ENCODE measurements around the gene DLGAP1. TPM values are rescaled to one million over a fixed set of nuclear protein-coding genes. Genes with fewer than 3 reads are reported as not detected.

DLGAP1 gene
- total and polyA plus RNA-seq, 2 experiments from 2014 or later = 3.1 to 6.5 TPM

GRCh38 chr18:4125627-4126230 is 329.4 kb downstream of the DLGAP1 start:
- H3K27ac ChIP-seq = no peak overlapping the region
- H3K9me3 ChIP-seq (ENCODE audit: low read depth) = no peaks in the 10 kb centered on the region
- H3K4me1 ChIP-seq (ENCODE audit: insufficient read depth) = peaks cover 8% of the 10 kb centered on the region
- H2AFZ ChIP-seq = no peak overlapping the region
- H3K36me3 ChIP-seq (replicated peaks; ENCODE audit: insufficient read depth, low read depth) = no peaks in the 10 kb centered on the region
- H3K4me3 ChIP-seq = no peak overlapping the region
- no peak overlapping the region for H3K4me2 ChIP-seq
- H4K20me1 ChIP-seq (ENCODE audit: insufficient read depth, poor library complexity, severe bottlenecking) = no peaks in the 10 kb centered on the region
- no peaks in the 10 kb centered on the region for H3K79me2 ChIP-seq
- H3K27me3 ChIP-seq = no peaks in the 10 kb centered on the region
- 75% methylated on average over 6 of the region's 6 CpGs for WGBS (ENCODE audit: low lambda C conversion rate, missing lambda C conversion rate)
- no peak for TF ChIP-seq EZH2phosphoT487 (IDR thresholded peaks at IDR 0.05; ENCODE audit: low read depth, severe bottlenecking, unreplicated experiment)
- no peaks in the 10 kb centered on the region for H3K9me2 ChIP-seq (replicated peaks; ENCODE audit: insufficient read depth)
- no peak for DNase-seq (ENCODE audit: low spot score)

- H3K4me2 ChIP-seq = no peak overlapping the region
- H3K4me1 ChIP-seq (ENCODE audit: insufficient read depth) = peaks cover 8% of the 10 kb centered on the region
- TF ChIP-seq EZH2 (IDR thresholded peaks at IDR 0.05; ENCODE audit: borderline replicate concordance) (no peak), EZH2phosphoT487 (IDR thresholded peaks at IDR 0.05; ENCODE audit: low read depth, severe bottlenecking, unreplicated experiment) (no peak), CTCF (IDR thresholded peaks at IDR 0.05; ENCODE audit: poor library complexity) (no peak)
- no peak overlapping the region for H2AFZ ChIP-seq
- H3K27ac ChIP-seq = no peak overlapping the region
- H4K20me1 ChIP-seq (ENCODE audit: insufficient read depth, poor library complexity, severe bottlenecking) = no peaks in the 10 kb centered on the region
- H3K27me3 ChIP-seq = no peaks in the 10 kb centered on the region
- DNase-seq (ENCODE audit: low spot score) = no peak
- no peaks in the 10 kb centered on the region for H3K9me2 ChIP-seq (replicated peaks; ENCODE audit: insufficient read depth)
- no peak overlapping the region for H3K4me3 ChIP-seq
- H3K36me3 ChIP-seq (replicated peaks; ENCODE audit: insufficient read depth, low read depth) = no peaks in the 10 kb centered on the region
- H3K9me3 ChIP-seq (ENCODE audit: low read depth) = no peaks in the 10 kb centered on the region
- H3K79me2 ChIP-seq = no peaks in the 10 kb centered on the region
These were observed 329.9 kb downstream of the DLGAP1 start for GRCh38 chr18:4125224-4125623.

GRCh38 chr18:4119813-4120212 is 335.3 kb downstream of the DLGAP1 start:
- H3K4me3 ChIP-seq = no peak overlapping the region
- 72% methylated on average over 1 of the region's 1 CpG for WGBS (ENCODE audit: low lambda C conversion rate, missing lambda C conversion rate)
- no peaks in the 10 kb centered on the region for H3K9me3 ChIP-seq (ENCODE audit: low read depth)
- no peaks in the 10 kb centered on the region for H3K27me3 ChIP-seq
- H3K4me2 ChIP-seq = no peak overlapping the region
- DNase-seq (ENCODE audit: low spot score) = no peak
- TF ChIP-seq EZH2 (IDR thresholded peaks at IDR 0.05; ENCODE audit: borderline replicate concordance) (no peak), EZH2phosphoT487 (IDR thresholded peaks at IDR 0.05; ENCODE audit: low read depth, severe bottlenecking, unreplicated experiment) (no peak), CTCF (IDR thresholded peaks at IDR 0.05; ENCODE audit: poor library complexity) (no peak)
- H3K4me1 ChIP-seq (ENCODE audit: insufficient read depth) = no peaks in the 10 kb centered on the region
- H3K9me2 ChIP-seq (replicated peaks; ENCODE audit: insufficient read depth) = no peaks in the 10 kb centered on the region
- no peaks in the 10 kb centered on the region for H4K20me1 ChIP-seq (ENCODE audit: insufficient read depth, poor library complexity, severe bottlenecking)
- H3K36me3 ChIP-seq (replicated peaks; ENCODE audit: insufficient read depth, low read depth) = no peaks in the 10 kb centered on the region
- no peak overlapping the region for H3K27ac ChIP-seq
- no peak overlapping the region for H2AFZ ChIP-seq
- H3K79me2 ChIP-seq = no peaks in the 10 kb centered on the region

GRCh38 chr18:4119127-4119648 is 335.9 kb downstream of the DLGAP1 start:
- H3K4me1 ChIP-seq (ENCODE audit: insufficient read depth) = no peaks in the 10 kb centered on the region
- no peak for DNase-seq (ENCODE audit: low spot score)
- H3K27me3 ChIP-seq = no peaks in the 10 kb centered on the region
- H3K79me2 ChIP-seq = no peaks in the 10 kb centered on the region
- no peak overlapping the region for H3K4me2 ChIP-seq
- H3K4me3 ChIP-seq = no peak overlapping the region
- no peaks in the 10 kb centered on the region for H3K9me2 ChIP-seq (replicated peaks; ENCODE audit: insufficient read depth)
- H3K9me3 ChIP-seq (ENCODE audit: low read depth) = no peaks in the 10 kb centered on the region
- TF ChIP-seq EZH2 (IDR thresholded peaks at IDR 0.05; ENCODE audit: borderline replicate concordance) = no peak
- TF ChIP-seq EZH2phosphoT487 (IDR thresholded peaks at IDR 0.05; ENCODE audit: low read depth, severe bottlenecking, unreplicated experiment) = no peak
- WGBS (ENCODE audit: low lambda C conversion rate, missing lambda C conversion rate) = 53% methylated on average over 7 of the region's 7 CpGs
- H3K36me3 ChIP-seq (replicated peaks; ENCODE audit: insufficient read depth, low read depth) = no peaks in the 10 kb centered on the region
- no peaks in the 10 kb centered on the region for H4K20me1 ChIP-seq (ENCODE audit: insufficient read depth, poor library complexity, severe bottlenecking)
- no peak overlapping the region for H2AFZ ChIP-seq
- H3K27ac ChIP-seq = no peak overlapping the region
